Measurements from ENCODE around the gene C17orf100. TPM values are rescaled to one million over a fixed set of nuclear protein-coding genes. Genes with fewer than 3 reads are reported as not detected.

C17orf100 gene
- total and polyA plus RNA-seq, 2 of the 13 experiments (the other 11 are each of a cell fraction or from before 2014, with no cell fraction given) = 3.6 to 8.7 TPM

DNA sequence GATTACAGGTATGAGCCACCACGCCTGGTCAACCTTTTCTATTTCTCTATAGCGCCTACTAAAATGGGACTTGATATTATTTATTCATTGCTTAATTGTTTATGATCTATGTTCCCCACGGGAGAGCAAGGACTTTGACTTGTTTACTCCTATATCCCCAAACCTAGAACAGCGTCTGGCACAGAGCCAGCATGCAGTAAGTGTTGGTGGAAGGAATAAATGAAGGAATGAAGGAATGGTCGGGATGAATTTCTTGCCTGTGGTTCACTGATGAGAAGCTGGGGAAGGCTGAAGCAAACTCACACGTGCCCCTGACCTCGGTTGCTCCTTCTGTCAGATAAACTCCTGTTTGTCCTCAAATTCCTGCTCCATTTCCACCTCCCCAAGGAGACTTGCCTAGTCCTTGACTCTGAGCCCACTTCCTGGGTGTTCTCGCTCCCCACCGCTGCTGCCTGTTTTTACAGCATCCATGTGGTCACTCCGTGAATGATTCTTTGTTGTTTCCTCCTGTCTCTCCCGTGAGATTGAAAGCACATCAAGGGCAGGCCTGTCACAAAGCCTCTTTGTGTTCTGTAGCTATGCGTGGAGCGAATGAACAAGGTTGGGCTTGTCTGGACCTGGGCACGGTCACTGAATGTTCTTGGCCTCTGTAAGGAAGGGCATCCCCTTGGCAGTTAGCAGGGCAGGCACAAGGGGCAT, 17.3 kb downstream of the C17orf100 start (continued):
- TF ChIP-seq ZNF564 (CRISPR knock-in tag; IDR thresholded peaks at IDR 0.05) = no peak
- peak; percentile 43; the same call in 1 of the 2 replicates for TF ChIP-seq MYC (CRISPR knock-in tag; IDR thresholded peaks at IDR 0.05; ENCODE audit: borderline replicate concordance)
- no peak for TF ChIP-seq TOPORS (CRISPR knock-in tag; IDR thresholded peaks at IDR 0.05)
- 0 out of 2 replicates have a peak, but pooled peaks have one; percentile 58 for TF ChIP-seq NFATC3 (CRISPR knock-in tag; IDR thresholded peaks at IDR 0.05)
- TF ChIP-seq NCOR1 (IDR thresholded peaks at IDR 0.05; ENCODE audit: borderline replicate concordance, low read length) = no peak
- no peak for TF ChIP-seq RELA (CRISPR knock-in tag; IDR thresholded peaks at IDR 0.05)
- TF ChIP-seq ZNF10 (CRISPR knock-in tag; IDR thresholded peaks at IDR 0.05; ENCODE audit: borderline replicate concordance, low read depth) = no peak
- peak; percentile 53 for TF ChIP-seq SAP130 (CRISPR knock-in tag; IDR thresholded peaks at IDR 0.05; ENCODE audit: low read depth)
- TF ChIP-seq, protein P1, sequence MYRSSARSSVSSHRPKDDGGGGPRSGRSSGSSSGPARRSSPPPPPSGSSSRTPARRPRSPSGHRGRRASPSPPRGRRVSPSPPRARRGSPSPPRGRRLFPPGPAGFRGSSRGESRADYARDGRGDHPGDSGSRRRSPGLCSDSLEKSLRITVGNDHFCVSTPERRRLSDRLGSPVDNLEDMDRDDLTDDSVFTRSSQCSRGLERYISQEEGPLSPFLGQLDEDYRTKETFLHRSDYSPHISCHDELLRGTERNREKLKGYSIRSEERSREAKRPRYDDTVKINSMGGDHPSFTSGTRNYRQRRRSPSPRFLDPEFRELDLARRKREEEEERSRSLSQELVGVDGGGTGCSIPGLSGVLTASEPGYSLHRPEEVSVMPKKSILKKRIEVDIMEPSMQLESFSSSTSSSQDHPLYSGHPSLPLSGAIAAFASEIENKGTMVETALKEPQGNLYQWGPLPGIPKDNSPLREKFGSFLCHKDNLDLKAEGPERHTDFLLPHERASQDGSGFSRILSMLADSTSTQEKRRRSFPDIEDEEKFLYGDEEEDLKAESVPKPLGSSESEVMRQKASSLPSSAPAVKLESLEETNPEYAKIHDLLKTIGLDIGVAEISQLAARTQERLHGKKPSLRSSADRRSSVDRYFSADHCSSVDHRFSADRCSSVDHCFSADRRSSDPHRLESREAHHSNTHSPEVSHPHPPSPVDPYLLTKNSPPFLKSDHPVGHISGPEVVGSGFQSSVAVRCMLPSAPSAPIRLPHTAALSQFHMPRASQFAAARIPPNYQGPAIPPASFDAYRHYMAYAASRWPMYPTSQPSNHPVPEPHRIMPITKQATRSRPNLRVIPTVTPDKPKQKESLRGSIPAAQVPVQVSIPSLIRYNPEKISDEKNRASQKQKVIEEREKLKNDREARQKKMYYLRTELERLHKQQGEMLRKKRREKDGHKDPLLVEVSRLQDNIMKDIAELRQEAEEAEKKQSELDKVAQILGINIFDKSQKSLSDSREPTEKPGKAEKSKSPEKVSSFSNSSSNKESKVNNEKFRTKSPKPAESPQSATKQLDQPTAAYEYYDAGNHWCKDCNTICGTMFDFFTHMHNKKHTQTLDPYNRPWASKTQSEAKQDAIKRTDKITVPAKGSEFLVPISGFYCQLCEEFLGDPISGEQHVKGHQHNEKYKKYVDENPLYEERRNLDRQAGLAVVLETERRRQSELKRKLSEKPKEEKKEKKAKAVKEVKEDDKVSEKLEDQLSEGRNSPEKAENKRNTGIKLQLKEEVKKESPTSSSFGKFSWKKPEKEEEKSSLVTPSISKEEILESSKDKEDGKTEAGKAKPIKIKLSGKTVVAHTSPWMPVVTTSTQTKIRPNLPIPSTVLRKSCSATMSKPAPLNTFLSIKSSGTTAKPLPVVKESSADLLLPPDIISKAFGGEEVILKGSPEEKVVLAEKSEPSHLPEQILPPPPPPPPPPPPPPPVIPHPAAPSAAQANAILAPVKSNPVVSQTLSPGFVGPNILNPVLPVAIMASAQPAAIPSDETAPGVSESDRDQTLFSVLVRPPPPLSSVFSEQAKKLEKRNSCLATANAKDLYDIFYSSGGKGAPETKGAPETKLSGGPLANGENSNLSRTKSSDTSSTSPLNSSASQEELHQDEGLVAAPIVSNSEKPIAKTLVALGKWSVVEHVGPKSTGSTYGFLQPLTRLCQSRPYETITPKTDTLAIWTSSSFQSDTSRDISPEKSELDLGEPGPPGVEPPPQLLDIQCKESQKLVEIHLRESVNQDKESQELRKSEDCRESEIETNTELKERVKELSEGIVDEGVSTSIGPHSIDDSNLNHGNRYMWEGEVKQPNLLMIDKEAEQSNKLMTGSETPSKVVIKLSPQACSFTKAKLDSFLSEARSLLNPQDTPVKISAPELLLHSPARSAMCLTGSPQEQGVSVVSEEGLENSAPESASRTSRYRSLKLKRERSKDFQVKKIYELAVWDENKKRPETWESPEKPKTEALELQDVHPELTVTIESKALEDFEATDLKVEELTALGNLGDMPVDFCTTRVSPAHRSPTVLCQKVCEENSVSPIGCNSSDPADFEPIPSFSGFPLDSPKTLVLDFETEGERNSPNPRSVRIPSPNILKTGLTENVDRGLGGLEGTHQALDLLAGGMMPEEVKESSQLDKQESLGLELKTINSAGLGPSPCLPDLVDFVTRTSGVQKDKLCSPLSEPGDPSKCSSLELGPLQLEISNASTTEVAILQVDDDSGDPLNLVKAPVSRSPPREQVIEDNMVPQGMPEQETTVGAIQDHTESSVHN (CRISPR knock-in tag; IDR thresholded peaks at IDR 0.05) = no peak
- TF ChIP-seq ZIK1 (CRISPR knock-in tag; IDR thresholded peaks at IDR 0.05; ENCODE audit: borderline replicate concordance, low read depth) = no peak
- TF ChIP-seq ZNF816 (CRISPR knock-in tag; IDR thresholded peaks at IDR 0.05; ENCODE audit: borderline replicate concordance) = no peak
- peak; percentile 59; the same call in 1 of the 2 replicates for TF ChIP-seq RXRA (CRISPR knock-in tag; IDR thresholded peaks at IDR 0.05)
- TF ChIP-seq DR1 (CRISPR knock-in tag; IDR thresholded peaks at IDR 0.05) = no peak
- TF ChIP-seq, protein P2, sequence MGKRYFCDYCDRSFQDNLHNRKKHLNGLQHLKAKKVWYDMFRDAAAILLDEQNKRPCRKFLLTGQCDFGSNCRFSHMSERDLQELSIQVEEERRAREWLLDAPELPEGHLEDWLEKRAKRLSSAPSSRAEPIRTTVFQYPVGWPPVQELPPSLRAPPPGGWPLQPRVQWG (CRISPR knock-in tag; IDR thresholded peaks at IDR 0.05; ENCODE audit: borderline replicate concordance, low read depth) = no peak
- TF ChIP-seq ZNF264 (CRISPR knock-in tag; IDR thresholded peaks at IDR 0.05) = no peak
- no peak for TF ChIP-seq YEATS4 (CRISPR knock-in tag; IDR thresholded peaks at IDR 0.05; ENCODE audit: borderline replicate concordance)
- TF ChIP-seq ZFP37 (CRISPR knock-in tag; IDR thresholded peaks at IDR 0.05; ENCODE audit: borderline replicate concordance) = no peak
- no peak for TF ChIP-seq ISL2 (CRISPR knock-in tag; IDR thresholded peaks at IDR 0.05)
- TF ChIP-seq ZNF441 (CRISPR knock-in tag; IDR thresholded peaks at IDR 0.05; ENCODE audit: borderline replicate concordance) = no peak
- no peak for TF ChIP-seq ZNF720 (CRISPR knock-in tag; IDR thresholded peaks at IDR 0.05)
- TF ChIP-seq ZNF496 (CRISPR knock-in tag; IDR thresholded peaks at IDR 0.05; ENCODE audit: insufficient replicate concordance) = no peak
- TF ChIP-seq ZNF143 (CRISPR knock-in tag; IDR thresholded peaks at IDR 0.05) = no peak
- no peak for TF ChIP-seq ZNF335 (CRISPR knock-in tag; IDR thresholded peaks at IDR 0.05)
- TF ChIP-seq ZSCAN25 (CRISPR knock-in tag; IDR thresholded peaks at IDR 0.05) = no peak
